GM12864 (cell line): ENCODE data around the gene PLAC1.

Source experiments
- DNase-seq: peaks from one replicate; pipeline ENCODE4 v3.0.0-alpha.2; 2011; ENCODE audit warnings: low read depth
- H3K4me3 ChIP-seq: 2 replicates; pipeline ENCODE4 v1.5.1; 2011; ENCODE audit warnings: mild to moderate bottlenecking, low read depth, low read length, control low read depth
- CTCF ChIP-seq: IDR thresholded peaks from 2 replicates; pipeline ENCODE4 v1.5.1; 2011; ENCODE audit warnings: low read depth, mild to moderate bottlenecking, moderate library complexity, low read length, control low read depth, inconsistent platforms; ENCODE audit errors: missing control alignments

The PLAC1 gene

GRCh38 chrX:134646691-134647090 is 11.6 kb downstream of the PLAC1 start:
- no peak for DNase-seq
- no peak for TF ChIP-seq CTCF
- H3K4me3 ChIP-seq: no peak overlapping the region

GRCh38 chrX:134645936-134646543 is 12.2 kb downstream of the PLAC1 start:
- DNase-seq: no peak
- no peak for TF ChIP-seq CTCF
- no peak overlapping the region for H3K4me3 ChIP-seq

- no peak overlapping the region for H3K4me3 ChIP-seq
- no peak for TF ChIP-seq CTCF
- no peak for DNase-seq
These were observed 15.9 kb downstream of the PLAC1 start for GRCh38 chrX:134642386-134642785.

GRCh38 chrX:134641346-134641745 is 16.9 kb downstream of the PLAC1 start:
- no peak for DNase-seq
- TF ChIP-seq CTCF: no peak
- H3K4me3 ChIP-seq: no peak overlapping the region

- no peak for TF ChIP-seq CTCF
- no peak for DNase-seq
- no peak overlapping the region for H3K4me3 ChIP-seq
These were observed 17.4 kb downstream of the PLAC1 start for GRCh38 chrX:134640914-134641313.

- TF ChIP-seq CTCF: no peak
- H3K4me3 ChIP-seq: no peak overlapping the region
- no peak for DNase-seq
These were observed 21.4 kb downstream of the PLAC1 start for GRCh38 chrX:134636851-134637250.

- no peak for TF ChIP-seq CTCF
- no peak overlapping the region for H3K4me3 ChIP-seq
- DNase-seq: no peak
These were observed 23.6 kb downstream of the PLAC1 start for GRCh38 chrX:134634691-134635090.
